H1 (cell line): ENCODE data around the gene C19orf73. TPM values are rescaled to one million over a fixed set of nuclear protein-coding genes. Genes with fewer than 3 reads are reported as not detected.

ENCODE experiments used
- ATF3 ChIP-seq: IDR thresholded peaks from 2 replicates; pipeline ENCODE4 v1.6.1; 2011; ENCODE audit warnings: low read depth, mild to moderate bottlenecking, low read length; ENCODE audit not compliant: insufficient read depth
- polyA plus RNA-seq, 7 experiments: library from polyadenylated mRNA; depleted of rRNA in 3 of 7; stranded (reverse) in 5 of 7; unstranded in 2 of 7; fragments of >200 nt in 5 of 7; fragments of 200-250 nt in 2 of 7; gene quantifications; 1 replicate in 5 of 7; 2 replicates in 1 of 7; 4 replicates in 1 of 7; pipeline versions ENCODE4 v1.2.1 to v1.2.3, GENCODE V29; 2011 to 2013; ENCODE audit warnings: missing spikeins in 2 of 7, mixed read lengths in 2 of 7
- total RNA-seq: library from RNA; stranded (reverse); fragmentation: NEBNext Ultra II Directional; extraction: Animal tissue kit (Norgen Biotek cat#: 25700); gene quantifications from 2 replicates; pipeline ENCODE4 v1.2.1, GENCODE V29; 2021

The C19orf73 gene
- total and polyA plus RNA-seq, 2 of the 8 experiments (the other 6 are each of a cell fraction or from before 2014, with no cell fraction given) = 2.5 to 4.6 TPM

- no peak for TF ChIP-seq ATF3
Measured at GRCh38 chr19:49091391-49092038, 27.4 kb downstream of the C19orf73 start (continued).
